Spleen (tissue), 11 donors: ENCODE results near the gene GSN. TPM values are rescaled to one million over a fixed set of nuclear protein-coding genes. Genes with fewer than 3 reads are reported as not detected.
A peak's percentile ranks its signal among the peaks of the same experiment; 100 is the strongest.

ENCODE experiments used
- DNase-seq: peaks from one replicate; pipeline ENCODE4 v3.0.0-alpha.2; 2020
- H3K27ac ChIP-seq, 8 donors: fragments of 200-600 bp; sonication (generic) in 7 of 8; 1 replicate in 4 of 8; 2 replicates in 4 of 8; pipeline versions ENCODE4 v1.5.0 to v1.8.0; 2016 to 2021; ENCODE audit warnings: inconsistent platforms in 4 of 8, mild to moderate bottlenecking in 4 of 8, moderate library complexity in 1 of 8
- H3K27me3 ChIP-seq, 7 donors: fragments of 200-600 bp; sonication (generic) in 6 of 7; replicated peaks in 1 of 7; 1 replicate in 4 of 7; 2 replicates in 3 of 7; pipeline versions ENCODE4 v1.5.0 to v1.8.0; 2016 to 2021; ENCODE audit warnings: inconsistent platforms in 3 of 7, mild to moderate bottlenecking in 1 of 7
- H3K36me3 ChIP-seq, 6 donors: fragments of 200-600 bp; sonication (generic) in 5 of 6; 1 replicate in 4 of 6; 2 replicates in 2 of 6; pipeline versions ENCODE4 v1.5.0 to v1.8.0; 2016 to 2021; ENCODE audit warnings: inconsistent platforms in 2 of 6
- H3K4me1 ChIP-seq, 6 donors: fragments of 200-600 bp; sonication (generic) in 5 of 6; 1 replicate in 3 of 6; 2 replicates in 3 of 6; pipeline versions ENCODE4 v1.5.0 to v1.8.0; 2016 to 2021; ENCODE audit warnings: inconsistent platforms in 3 of 6
- H3K4me3 ChIP-seq, 8 donors: fragments of 200-600 bp; sonication (generic) in 7 of 8; 1 replicate in 4 of 8; 2 replicates in 4 of 8; pipeline versions ENCODE4 v1.5.0 to v1.8.0; 2016 to 2021; ENCODE audit warnings: inconsistent platforms in 4 of 8, mild to moderate bottlenecking in 4 of 8, moderate library complexity in 2 of 8
- H3K9me3 ChIP-seq, 8 donors: fragments of 200-600 bp; sonication (generic) in 7 of 8; 1 replicate in 4 of 8; 2 replicates in 4 of 8; pipeline versions ENCODE4 v1.5.0 to v1.8.0; 2016 to 2021; ENCODE audit warnings: inconsistent platforms in 4 of 8
- CTCF ChIP-seq, 11 experiments: fragments of 200-600 bp in 7 of 11; fragments of 450-650 bp in 4 of 11; sonication (generic) in 4 of 11; IDR thresholded peaks in 8 of 11; conservative IDR thresholded peaks in 3 of 11; 1 replicate in 7 of 11; 2 replicates in 4 of 11; pipeline versions ENCODE4 v1.4.0 to v1.8.0; 2016 to 2021; ENCODE audit warnings: antibody characterized with exemption in 11 of 11, inconsistent platforms in 4 of 11, mild to moderate bottlenecking in 1 of 11
- POLR2A ChIP-seq, 3 donors: fragments of 450-650 bp; IDR thresholded peaks; one replicate each; pipeline ENCODE4 v1.5.1; 2017; ENCODE audit warnings: antibody characterized with exemption in 3 of 3, mild to moderate bottlenecking in 1 of 3
- POLR2AphosphoS5 ChIP-seq, 3 donors: sonication (generic); formaldehyde crosslinking; IDR thresholded peaks; one replicate each; pipeline ENCODE4 v1.5.1; 2017; ENCODE audit warnings: antibody characterized with exemption in 3 of 3
- WGBS, 5 donors: extraction: QIAGEN DNeasy Blood & Tissue Kit in 3 of 5; methylation state at CpG; one replicate each; pipeline versions ENCODE4 v1.1.5 to v1.1.7; 2013 to 2018; 5-methylcytosine and 5-hydroxymethylcytosine counted together
- intact Hi-C: fragments of 100-400 bp; cut with DNase I; formaldehyde crosslinking; loops from one replicate; pipeline ENCODE4 v1.15.0; 2023; ENCODE audit warnings: low total_unique reads
- polyA plus RNA-seq, 3 donors: library from polyadenylated mRNA; stranded (reverse); fragments of 200-250 nt; gene quantifications; one replicate each; pipeline ENCODE4 v1.2.1, GENCODE V29; 2013
- total RNA-seq, 7 donors: library from RNA; depleted of rRNA in 3 of 7; stranded (reverse); fragments of >200 nt in 3 of 7; fragmentation: NEBNext Ultra II Directional in 4 of 7; extraction: Animal tissue kit (Norgen Biotek cat#: 25700) in 4 of 7; gene quantifications; one replicate each; pipeline versions ENCODE4 v1.1.0 to v1.2.1, GENCODE V29; 2016 to 2021
- donor health status: healthy with polysubstance abuse.
- donor health status: DM: no; HTN: no; CAD: no; lungs with moderate emphysema.
- donor health status: DM: no; HTN: no; CAD: no.
- donor health status: Bipolar disorder and iron deficiency.
- donor health status: healthy.
- donor health status: DM: no; HTN: no; CAD: no.
- donor health status: DM: yes; HTN: yes; CAD: no.

GSN gene
- total and polyA plus RNA-seq, 10 donors: 115 to 432 (median 227) TPM

DNA sequence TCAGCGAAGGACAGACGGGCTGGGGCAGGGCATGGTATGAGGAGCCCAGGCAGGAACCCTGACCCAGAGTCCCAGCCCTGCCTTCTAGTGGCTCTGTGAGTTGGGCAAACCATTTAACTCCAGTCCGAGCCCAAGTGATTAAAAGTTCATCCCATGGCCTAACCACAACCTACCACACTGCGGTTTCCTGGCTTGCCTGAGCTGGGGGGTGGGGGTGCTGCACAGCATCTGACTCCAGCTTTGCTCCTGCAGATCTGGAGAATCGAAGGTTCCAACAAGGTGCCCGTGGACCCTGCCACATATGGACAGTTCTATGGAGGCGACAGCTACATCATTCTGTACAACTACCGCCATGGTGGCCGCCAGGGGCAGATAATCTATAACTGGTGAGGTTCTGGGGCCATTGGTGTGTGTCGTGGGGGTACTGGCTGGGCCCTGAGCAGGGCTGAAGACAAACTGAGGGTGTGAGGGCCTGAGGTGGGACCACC is 53.1 kb downstream of the GSN start:
- intact Hi-C loops: loop anchor here (5.0 to 10.0 kb wide), 2 partner anchors 54 to 76 kb away; partner anchors contain the start of gene STOM
- Histone ChIP-seq H3K27ac (peak overlapping the region in 7 of 8 donors; percentile 9 to 88 (median 84)), H3K4me3 (peak overlapping the region in 1 of 8 donors; percentile 25), H3K9me3 (no peaks in the 10 kb centered on the region), H3K4me1 (peaks cover 0 to 85% (median 34%) of the 10 kb centered on the region in 6 donors), H3K36me3 (peaks cover 0 to 100% (median 44%) of the 10 kb centered on the region in 6 donors), H3K27me3 (no peaks in the 10 kb centered on the region)
- no peak for TF ChIP-seq POLR2A (IDR thresholded peaks at IDR 0.05)
- no peak for TF ChIP-seq CTCF (IDR thresholded peaks at IDR 0.05 in 8 of 11, conservative IDR thresholded peaks at IDR 0.05 in 3 of 11)
- peak; percentile 11 to 16 (median 15) for TF ChIP-seq POLR2AphosphoS5 (IDR thresholded peaks at IDR 0.05)
- 59 to 76% (median 65%) methylated on average over 7 to 10 of the region's 10 CpGs for WGBS, 5 donors
- DNase-seq: no peak

GRCh38 chr9:121322037-121322736 is 54.2 kb downstream of the GSN start:
- peaks cover 0 to 100% (median 46%) of the 10 kb centered on the region in 6 donors for H3K36me3 ChIP-seq
- DNase-seq: no peak
- peak overlapping the region in 7 of 8 donors; percentile 48 to 88 (median 84) for H3K27ac ChIP-seq
- 21 to 55% (median 42%) methylated on average over 5 of the region's 5 CpGs for WGBS, 5 donors
- peaks cover 0 to 94% (median 36%) of the 10 kb centered on the region in 6 donors for H3K4me1 ChIP-seq
- H3K27me3 ChIP-seq: no peaks in the 10 kb centered on the region
- H3K9me3 ChIP-seq: no peaks in the 10 kb centered on the region
- no peak overlapping the region for H3K4me3 ChIP-seq
- TF ChIP-seq POLR2A (IDR thresholded peaks at IDR 0.05): no peak
- TF ChIP-seq CTCF (IDR thresholded peaks at IDR 0.05 in 8 of 11, conservative IDR thresholded peaks at IDR 0.05 in 3 of 11): no peak
- no peak for TF ChIP-seq POLR2AphosphoS5 (IDR thresholded peaks at IDR 0.05)
- intact Hi-C loops: loop anchor here (5.0 to 10.0 kb wide), 2 partner anchors 53 to 75 kb away; partner anchors contain the start of gene STOM

DNA sequence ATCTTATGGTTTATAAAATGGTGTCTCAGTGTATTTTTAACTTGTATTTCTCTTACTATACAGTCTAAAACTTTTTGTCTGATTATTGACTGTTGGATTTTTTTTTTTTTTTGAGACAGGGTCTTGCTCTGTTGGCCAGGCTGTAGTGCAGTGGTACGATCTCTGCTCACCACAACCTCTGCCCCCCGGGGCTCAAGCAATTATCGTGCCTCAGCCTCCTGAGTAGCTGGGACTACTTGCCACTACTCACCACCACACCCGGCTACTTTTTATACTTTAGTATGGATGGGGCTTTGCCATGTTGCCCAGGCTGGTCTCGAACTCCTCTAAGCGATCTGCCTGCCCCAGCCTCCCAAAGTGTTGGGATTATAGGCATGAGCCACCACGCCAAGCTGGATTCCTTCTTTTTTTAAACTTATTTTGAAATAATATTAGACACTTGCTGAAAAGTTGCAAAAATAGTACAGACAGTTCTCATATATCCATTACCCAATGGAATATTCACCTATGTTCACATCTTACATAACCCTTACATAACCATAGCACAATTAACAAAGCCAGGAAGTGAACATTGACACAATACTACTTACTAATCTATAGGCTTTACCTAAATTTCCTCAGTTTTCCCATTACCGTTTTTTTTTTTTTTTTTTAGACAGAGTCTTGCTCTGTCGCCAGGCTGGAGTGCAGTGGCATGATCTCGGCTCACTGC is 54.9 kb downstream of the GSN start:
- intact Hi-C loops: loop anchor here (5.0 to 10.0 kb wide), 2 partner anchors 52 to 74 kb away; partner anchors contain the start of gene STOM
- Histone ChIP-seq H3K4me1 (peaks cover 0 to 93% (median 38%) of the 10 kb centered on the region in 6 donors), H3K27ac (peak overlapping the region in 7 of 8 donors; percentile 48 to 88 (median 84)), H3K27me3 (no peaks in the 10 kb centered on the region), H3K4me3 (no peak overlapping the region), H3K9me3 (no peaks in the 10 kb centered on the region), H3K36me3 (peaks cover 0 to 100% (median 46%) of the 10 kb centered on the region in 6 donors)
- DNase-seq: no peak
- WGBS, 5 donors: 58 to 87% (median 77%) methylated on average over 10 of the region's 10 CpGs
- TF ChIP-seq POLR2A (IDR thresholded peaks at IDR 0.05): no peak
- TF ChIP-seq CTCF (IDR thresholded peaks at IDR 0.05 in 8 of 11, conservative IDR thresholded peaks at IDR 0.05 in 3 of 11): no peak
- TF ChIP-seq POLR2AphosphoS5 (IDR thresholded peaks at IDR 0.05): no peak
